Retinal pigment epithelial cell (primary cell): ENCODE measurements around the gene PLXNA4.

Experiments
- DNase-seq: peaks from one replicate; pipeline ENCODE4 v3.0.0-alpha.2; 2010; ENCODE audit warnings: low read depth
- H3K4me3 ChIP-seq: 2 replicates; pipeline ENCODE4 v1.5.1; 2011; ENCODE audit warnings: mild to moderate bottlenecking, low read length, control low read depth, moderate library complexity
- TF ChIP-seq, protein P1 (sequence below): conservative IDR thresholded peaks from 2 replicates; pipeline ENCODE4 v1.5.1; 2011; ENCODE audit warnings: low read depth, low read length, control low read depth, inconsistent platforms

PLXNA4 gene

DNA sequence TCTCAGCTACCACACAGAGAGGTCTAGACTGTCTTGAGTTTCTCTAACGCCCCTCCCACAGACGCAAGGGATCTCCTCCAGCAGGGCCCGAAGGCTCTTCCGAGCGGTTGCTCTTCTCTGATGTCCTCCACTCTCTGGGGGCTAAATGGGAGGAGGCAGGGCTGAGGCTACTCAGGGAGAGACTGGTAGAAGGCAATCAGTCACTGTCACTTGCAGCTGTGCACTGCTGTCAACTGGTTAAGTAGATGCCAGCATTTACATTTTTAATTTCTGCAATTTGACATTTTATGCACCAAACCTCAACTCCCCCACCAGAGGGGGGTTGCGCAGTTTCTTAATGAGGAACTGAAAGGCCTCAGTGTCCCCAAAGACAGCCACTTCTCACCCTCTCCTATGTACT is 442.8 kb downstream of the PLXNA4 start:
- TF ChIP-seq, protein P1, sequence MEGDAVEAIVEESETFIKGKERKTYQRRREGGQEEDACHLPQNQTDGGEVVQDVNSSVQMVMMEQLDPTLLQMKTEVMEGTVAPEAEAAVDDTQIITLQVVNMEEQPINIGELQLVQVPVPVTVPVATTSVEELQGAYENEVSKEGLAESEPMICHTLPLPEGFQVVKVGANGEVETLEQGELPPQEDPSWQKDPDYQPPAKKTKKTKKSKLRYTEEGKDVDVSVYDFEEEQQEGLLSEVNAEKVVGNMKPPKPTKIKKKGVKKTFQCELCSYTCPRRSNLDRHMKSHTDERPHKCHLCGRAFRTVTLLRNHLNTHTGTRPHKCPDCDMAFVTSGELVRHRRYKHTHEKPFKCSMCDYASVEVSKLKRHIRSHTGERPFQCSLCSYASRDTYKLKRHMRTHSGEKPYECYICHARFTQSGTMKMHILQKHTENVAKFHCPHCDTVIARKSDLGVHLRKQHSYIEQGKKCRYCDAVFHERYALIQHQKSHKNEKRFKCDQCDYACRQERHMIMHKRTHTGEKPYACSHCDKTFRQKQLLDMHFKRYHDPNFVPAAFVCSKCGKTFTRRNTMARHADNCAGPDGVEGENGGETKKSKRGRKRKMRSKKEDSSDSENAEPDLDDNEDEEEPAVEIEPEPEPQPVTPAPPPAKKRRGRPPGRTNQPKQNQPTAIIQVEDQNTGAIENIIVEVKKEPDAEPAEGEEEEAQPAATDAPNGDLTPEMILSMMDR, result no peak

DNA sequence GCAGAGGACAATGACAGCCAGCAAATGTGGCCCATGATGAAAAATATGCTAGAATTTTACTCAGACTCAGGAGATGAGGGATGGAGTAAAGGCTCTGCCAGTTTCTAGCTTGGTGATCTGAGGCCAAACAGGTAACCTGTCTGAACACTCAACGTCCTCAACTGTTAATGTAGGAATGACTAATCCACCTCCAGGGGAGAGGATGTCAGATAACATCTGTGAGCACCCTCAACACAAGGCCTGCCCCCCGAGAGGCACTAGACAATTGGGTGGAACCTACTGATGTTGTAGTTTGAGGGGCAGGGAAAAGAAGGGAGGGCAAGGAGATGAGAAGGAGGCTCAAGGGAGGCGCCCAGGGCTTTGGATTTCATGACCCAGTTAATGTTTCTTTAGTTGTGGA is 445.1 kb downstream of the PLXNA4 start:
- no peak overlapping the region for H3K4me3 ChIP-seq
- DNase-seq, result no peak
- TF ChIP-seq, protein P1, result no peak

More for the DNA sequence above, 442.8 kb downstream of the PLXNA4 start:
- DNase-seq, result no peak
- no peak overlapping the region for H3K4me3 ChIP-seq

DNA sequence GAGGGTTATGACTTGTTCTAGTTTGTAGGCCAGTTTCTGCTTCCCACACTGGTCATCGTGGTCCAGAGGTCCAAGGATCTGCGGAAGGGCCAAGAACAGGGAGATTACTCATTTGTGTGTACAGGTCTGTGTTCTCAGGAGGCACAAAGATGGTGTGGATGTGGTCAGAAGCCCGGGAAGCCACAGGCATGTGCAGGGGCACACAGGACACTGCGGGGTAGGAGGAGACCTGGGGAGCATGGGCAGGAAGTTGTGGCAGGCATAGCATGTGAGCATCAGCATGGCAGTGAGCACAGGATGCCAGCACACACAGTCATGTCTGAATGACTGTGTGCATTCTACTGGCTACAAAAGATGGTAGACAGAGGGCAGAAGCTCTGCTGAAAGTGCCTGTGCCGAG is 445.8 kb downstream of the PLXNA4 start:
- DNase-seq, result no peak
- no peak overlapping the region for H3K4me3 ChIP-seq
- TF ChIP-seq, protein P1, result no peak

DNA sequence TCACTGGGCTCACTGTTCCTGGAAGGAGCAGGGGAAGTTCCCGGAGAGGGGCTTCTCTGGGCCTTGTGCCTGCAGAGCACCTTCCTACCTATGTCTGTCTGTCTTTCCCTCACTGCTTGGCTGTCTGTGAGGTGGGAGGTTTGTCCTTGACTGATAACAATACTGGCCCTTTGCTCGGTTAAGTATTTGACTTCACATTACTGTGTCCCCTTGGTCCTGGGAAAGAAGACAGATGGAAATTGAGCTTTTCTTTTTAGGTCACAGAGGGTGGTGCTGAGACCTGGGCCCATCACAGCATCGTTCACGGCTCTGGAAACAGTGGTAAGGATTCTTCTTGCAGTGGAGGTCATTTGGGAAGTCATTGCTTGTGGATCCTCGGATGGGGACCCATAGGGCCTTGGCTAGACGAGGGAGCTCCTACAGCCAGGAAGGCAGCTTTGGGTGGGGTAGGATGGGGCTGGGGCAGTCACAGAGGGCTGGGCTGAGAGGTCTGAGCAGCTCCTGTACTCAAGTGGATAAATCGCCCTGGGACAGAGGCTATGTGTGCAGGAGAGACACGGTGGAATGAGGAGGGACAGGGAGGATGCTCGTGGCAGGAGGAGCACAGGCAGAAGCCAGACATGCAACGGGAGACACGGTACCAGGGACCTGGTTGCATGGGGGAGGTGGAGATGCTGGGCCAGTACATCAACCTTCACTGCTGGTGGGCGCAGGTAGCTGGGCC is 450.2 kb downstream of the PLXNA4 start:
- H3K4me3 ChIP-seq, result no peak overlapping the region
- no peak for DNase-seq
- TF ChIP-seq, protein P1, result no peak

DNA sequence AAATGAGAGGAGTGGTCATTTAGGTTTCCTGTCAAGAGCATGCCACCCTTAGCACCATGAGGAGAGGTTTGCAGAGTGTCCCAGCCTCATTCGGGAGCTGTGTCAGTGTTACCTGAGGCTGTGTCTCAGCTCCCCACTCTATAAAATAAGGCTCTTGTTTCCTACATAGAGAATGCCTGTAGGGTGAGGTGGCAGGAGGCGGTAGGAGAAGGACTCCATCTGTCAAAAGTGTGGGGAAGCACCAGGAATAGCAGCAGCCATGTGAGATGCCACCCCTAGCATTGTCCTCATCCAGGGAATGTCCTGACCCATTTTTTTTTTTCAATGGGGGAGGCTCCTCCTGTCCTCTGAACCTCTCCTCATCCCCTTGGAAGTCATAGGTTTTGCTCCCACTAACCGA is 451.2 kb downstream of the PLXNA4 start:
- no peak for DNase-seq
- H3K4me3 ChIP-seq, result no peak overlapping the region
- TF ChIP-seq, protein P1, result no peak

DNA sequence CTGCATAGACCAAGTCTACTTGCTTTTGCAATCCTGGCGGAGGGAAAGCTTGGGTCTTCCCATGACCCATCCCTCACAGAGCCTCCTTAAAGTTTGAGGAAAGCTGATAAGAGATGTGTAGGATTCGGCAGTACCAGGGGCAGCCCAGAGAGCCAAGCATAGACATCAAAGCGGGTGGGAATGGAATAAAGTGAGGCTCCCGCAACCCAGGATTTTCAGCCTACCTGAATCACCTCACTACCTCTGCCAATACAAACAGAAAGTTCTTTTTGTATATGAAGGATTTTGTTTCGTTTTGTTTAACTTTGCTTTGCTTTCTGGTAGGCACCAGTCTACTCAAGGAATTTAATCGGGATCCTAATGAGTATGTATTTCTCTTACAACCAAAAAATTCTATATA is 451.7 kb downstream of the PLXNA4 start:
- TF ChIP-seq, protein P1, result no peak
- no peak for DNase-seq
- no peak overlapping the region for H3K4me3 ChIP-seq

DNA sequence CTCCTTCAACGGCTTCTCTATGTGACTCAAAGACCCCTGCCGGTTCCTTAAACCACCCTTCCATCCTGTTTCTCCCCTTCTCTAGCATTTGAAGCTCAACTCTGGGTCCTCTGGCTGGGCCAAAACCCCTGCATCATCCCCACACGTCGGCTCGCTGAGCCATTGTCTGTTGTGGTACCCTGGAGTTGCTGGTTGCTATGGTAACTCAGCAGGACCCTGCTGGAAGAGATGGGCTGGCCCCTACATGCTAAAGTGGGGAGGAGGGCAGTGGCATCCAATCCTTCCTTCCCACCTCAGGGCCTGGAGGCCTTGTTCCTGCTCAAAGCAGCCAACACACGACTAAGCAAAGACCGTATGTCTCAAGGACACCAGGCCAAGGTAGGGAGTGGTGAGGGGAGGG is 452.5 kb downstream of the PLXNA4 start:
- TF ChIP-seq, protein P1, result no peak
- H3K4me3 ChIP-seq, result no peak overlapping the region
- DNase-seq, result no peak
